HG03045 (cell line): ENCODE data around the gene SLC9A1.
A peak's percentile ranks its signal among the peaks of the same experiment; 100 is the strongest.
"Not testable (repeated sequence)": the region's sequence is repeated elsewhere in the genome, so short reads cannot be mapped to it uniquely, and the experiment has no call there.

ENCODE experiments used
- ATAC-seq: cut with Tn5 transposase; IDR thresholded peaks from one replicate; pipeline ENCODE4 v1.9.1; 2021; ENCODE audit warnings: mild to moderate bottlenecking, moderate library complexity; ENCODE audit not compliant: unreplicated experiment

The SLC9A1 gene

GRCh38 chr1:27154991-27155781 is at the start of gene SLC9A1:
TSS of gene SLC9A1 (minus strand) at chr1:27155125. CDS start at chr1:27154334, 791 bp downstream.
- peak; percentile 88 for ATAC-seq

- no peak for ATAC-seq
These were observed 49.0 kb upstream of the SLC9A1 start for GRCh38 chr1:27203946-27204345.

- ATAC-seq: no peak
These were observed 46.4 kb upstream of the SLC9A1 start for GRCh38 chr1:27201295-27201694.

GRCh38 chr1:27193194-27193593 is 38.3 kb upstream of the SLC9A1 start:
- no peak for ATAC-seq

GRCh38 chr1:27192039-27192529 is 37.2 kb upstream of the SLC9A1 start:
- no peak for ATAC-seq

- not testable (repeated sequence) for ATAC-seq
These were observed 29.7 kb upstream of the SLC9A1 start for GRCh38 chr1:27184665-27185064.

GRCh38 chr1:27179979-27180378 is 25.1 kb upstream of the SLC9A1 start:
- no peak for ATAC-seq

- ATAC-seq: no peak
These were observed 24.5 kb upstream of the SLC9A1 start for GRCh38 chr1:27179379-27179778.

- ATAC-seq: no peak
These were observed 22.0 kb upstream of the SLC9A1 start for GRCh38 chr1:27176954-27177353.

GRCh38 chr1:27176323-27176722 is 21.4 kb upstream of the SLC9A1 start:
- no peak for ATAC-seq

- not testable (repeated sequence) for ATAC-seq
These were observed 18.1 kb upstream of the SLC9A1 start for GRCh38 chr1:27172992-27173391.

GRCh38 chr1:27166929-27167328 is 12.0 kb upstream of the SLC9A1 start:
- no peak for ATAC-seq

- ATAC-seq: no peak
These were observed 11.5 kb upstream of the SLC9A1 start for GRCh38 chr1:27166351-27166802.

GRCh38 chr1:27163093-27163492 is 8.2 kb upstream of the SLC9A1 start:
- no peak for ATAC-seq

GRCh38 chr1:27162090-27162489 is 7.2 kb upstream of the SLC9A1 start:
- no peak for ATAC-seq

- ATAC-seq: no peak
These were observed 6.7 kb upstream of the SLC9A1 start for GRCh38 chr1:27161594-27161993.

- no peak for ATAC-seq
These were observed 2.3 kb upstream of the SLC9A1 start for GRCh38 chr1:27157194-27157593.

- no peak for ATAC-seq
These were observed 395 bp downstream of the SLC9A1 start for GRCh38 chr1:27154469-27154990.

GRCh38 chr1:27153927-27154358 is 982 bp downstream of the SLC9A1 start:
- no peak for ATAC-seq

- no peak for ATAC-seq
These were observed 1.4 kb downstream of the SLC9A1 start for GRCh38 chr1:27153549-27153886.

- ATAC-seq: no peak
These were observed 1.9 kb downstream of the SLC9A1 start for GRCh38 chr1:27152829-27153548.
